COLO829 (cell line): Measurements from ENCODE around the gene PIGN.

ENCODE experiments used
- DNase-seq: peaks from one replicate; pipeline ENCODE4 v3.0.0; 2012; ENCODE audit warnings: low spot score

The PIGN gene

DNA sequence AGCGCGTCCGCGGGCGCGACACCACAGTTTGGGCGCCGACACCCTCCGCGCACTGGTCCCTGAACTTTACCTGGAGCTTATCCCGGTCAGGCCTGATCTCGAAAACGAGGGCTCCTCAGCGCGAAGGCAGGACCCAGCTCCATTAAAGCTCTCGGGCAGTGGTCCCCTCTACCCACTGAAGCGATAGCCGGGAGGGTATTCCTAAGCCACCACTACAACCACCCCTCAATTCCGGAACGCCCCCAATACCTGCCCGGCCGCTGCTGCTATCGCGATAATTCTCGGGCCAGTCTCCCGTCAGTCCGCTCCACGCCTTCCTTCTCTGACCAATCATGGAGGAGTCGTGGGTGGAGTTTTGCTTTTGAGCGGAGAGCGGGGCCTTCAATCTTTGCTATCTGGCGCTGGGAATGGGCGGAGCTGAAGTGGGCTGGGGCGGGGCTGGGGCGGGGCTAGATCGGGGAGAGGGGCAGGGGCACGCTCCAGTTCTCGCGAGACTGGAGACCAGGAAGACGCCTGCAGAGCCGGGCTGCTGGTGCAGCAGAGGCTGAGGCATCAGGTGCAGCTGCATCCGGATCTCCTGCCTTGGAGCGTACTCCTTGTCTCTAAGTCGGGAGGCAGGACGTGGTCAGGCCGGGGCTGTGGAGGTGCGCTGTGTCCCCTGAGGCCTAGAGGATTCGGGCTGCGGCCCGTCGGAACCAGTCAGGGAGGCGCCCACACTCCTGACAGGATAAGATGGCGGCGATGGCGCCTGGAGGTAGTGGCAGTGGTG is at the start of gene PIGN, which contains the start of gene RELCH:
TSS of gene PIGN (minus strand) at position 283 of the 769 bp plus-strand sequence. CDS start 25,703 bp downstream, outside the sequence.
TSS of gene RELCH (plus strand) at position 482 of the 769 bp plus-strand sequence. CDS start at position 733, 251 bp downstream.
- peak; percentile 100 for DNase-seq

DNA sequence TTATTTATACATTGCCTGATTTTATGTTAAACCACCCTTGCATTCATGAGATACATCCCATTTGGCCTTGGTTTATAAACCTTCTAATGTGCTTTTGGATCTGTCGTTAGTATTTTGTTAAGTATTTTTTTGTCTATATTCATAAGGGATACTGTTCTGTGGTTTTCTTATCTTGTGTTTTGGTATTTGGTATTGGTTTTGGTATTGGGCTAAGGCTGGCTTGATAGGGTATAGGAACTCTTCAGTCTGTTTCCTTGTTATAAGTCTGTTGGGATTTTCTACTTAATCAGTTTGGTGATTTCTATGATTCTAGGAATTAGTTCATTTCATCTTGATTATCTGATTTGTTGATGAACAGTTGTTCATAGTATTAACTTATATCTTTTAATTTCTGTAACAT is 49.4 kb upstream of the PIGN start:
- no peak for DNase-seq

DNA sequence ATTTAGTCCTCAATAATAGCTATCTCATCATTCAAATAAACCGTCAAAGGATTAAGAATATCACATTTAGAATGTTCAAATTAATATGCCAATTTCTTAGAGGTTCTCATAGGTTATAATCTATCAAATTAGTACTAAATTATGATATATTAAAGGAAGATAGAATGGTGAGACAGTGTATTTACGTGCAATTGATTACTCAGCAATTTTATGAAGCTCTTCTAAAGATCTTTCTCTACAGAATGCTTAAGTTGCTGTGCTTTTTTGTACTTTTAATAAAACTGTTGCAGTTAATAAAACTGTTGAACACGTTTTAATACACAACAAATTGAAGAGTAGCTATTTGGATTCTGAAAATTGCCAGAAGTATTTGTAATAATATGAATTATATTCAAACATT is 39.2 kb upstream of the PIGN start:
- no peak for DNase-seq

DNA sequence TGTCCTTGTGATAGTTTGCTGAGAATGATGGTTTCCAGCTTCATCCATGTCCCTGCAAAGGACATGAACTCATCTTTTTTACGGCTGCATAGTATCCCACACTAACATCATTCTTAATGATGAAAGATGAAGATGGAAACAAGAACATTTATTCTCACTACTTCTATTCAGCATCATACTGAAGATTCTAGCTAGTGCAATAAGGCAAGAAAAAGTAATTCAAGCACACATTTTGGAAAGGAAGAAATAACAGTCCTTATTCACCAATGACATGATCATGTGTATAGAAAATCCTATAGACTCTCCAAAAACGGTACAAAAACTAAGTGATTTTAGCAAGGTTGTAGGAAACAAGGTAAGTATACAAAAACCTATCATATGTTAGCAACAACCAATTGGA is 37.4 kb upstream of the PIGN start:
- DNase-seq, result no peak

GRCh38 chr18:62214790-62215189 is 27.9 kb upstream of the PIGN start:
- no peak for DNase-seq

DNA sequence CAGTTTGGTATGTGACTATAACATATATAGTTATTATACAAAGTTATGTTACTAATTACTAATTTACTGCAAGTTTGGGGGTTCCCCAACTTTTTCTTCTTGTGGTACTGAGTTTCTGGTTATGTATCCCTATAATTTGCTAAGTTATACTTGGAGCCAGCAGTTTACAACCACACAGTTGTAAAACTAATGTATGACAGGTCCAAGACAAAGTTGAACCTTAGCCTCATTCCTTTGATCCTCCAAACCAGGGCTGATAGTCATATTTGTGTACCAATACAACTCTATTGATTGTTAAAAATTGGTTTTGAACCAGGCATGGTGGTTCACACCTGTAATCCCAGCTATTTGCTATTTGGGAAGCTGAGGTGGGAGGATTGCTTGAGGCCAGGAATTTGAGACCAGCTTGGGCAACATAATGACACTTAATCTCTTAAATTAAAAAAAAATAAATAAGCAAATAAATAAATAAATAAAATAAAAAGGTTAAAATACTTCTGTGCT is 24.5 kb upstream of the PIGN start:
- DNase-seq, result no peak

GRCh38 chr18:62210138-62210537 is 23.3 kb upstream of the PIGN start:
- no peak for DNase-seq

GRCh38 chr18:62209046-62209445 is 22.2 kb upstream of the PIGN start:
- no peak for DNase-seq

DNA sequence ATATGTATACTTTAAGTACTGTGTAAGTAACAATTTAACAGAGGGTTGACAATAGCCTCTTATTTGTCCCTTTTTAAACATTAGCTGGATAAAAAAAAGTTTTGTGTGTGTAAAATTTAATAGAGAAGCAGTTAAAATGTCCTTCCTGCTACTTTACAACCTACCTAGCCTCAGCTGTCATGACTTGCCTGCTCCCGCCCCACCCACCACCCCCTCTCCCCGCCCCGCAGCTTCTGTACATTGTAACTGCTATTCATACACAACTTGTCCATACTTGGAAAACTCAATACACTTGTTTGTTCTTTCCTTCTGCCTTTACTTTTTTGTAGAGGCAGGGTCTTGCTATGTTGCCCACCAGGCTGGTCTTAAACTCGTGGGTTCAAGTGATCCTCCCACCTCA is 19.7 kb upstream of the PIGN start:
- no peak for DNase-seq

- no peak for DNase-seq
Measured at GRCh38 chr18:62205824-62206223, 19.0 kb upstream of the PIGN start.

- no peak for DNase-seq
Measured at GRCh38 chr18:62201870-62202269, 15.0 kb upstream of the PIGN start.

- DNase-seq, result no peak
Measured at GRCh38 chr18:62200121-62200914, 13.5 kb upstream of the PIGN start.

GRCh38 chr18:62199629-62200028 is 12.8 kb upstream of the PIGN start:
- DNase-seq, result no peak

DNA sequence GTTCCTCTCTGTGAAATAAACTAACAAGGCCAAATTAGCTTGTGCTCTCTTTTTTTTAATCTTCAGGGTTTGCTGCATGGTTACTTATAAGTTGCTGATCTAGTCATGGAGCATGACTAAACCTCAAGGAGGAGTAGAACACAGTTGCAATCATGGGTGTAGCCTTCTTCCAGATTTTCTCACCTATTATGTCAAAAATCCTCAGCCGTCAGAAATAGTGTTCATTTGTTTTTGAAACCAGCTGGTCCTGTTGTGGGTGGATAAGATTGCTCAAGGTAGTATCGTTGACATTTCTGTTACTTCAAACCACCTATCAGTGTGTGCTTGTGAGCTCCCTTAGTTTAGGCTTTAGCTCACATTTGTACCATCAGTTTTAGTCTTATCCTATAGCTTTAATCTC is 11.4 kb upstream of the PIGN start:
- no peak for DNase-seq

DNA sequence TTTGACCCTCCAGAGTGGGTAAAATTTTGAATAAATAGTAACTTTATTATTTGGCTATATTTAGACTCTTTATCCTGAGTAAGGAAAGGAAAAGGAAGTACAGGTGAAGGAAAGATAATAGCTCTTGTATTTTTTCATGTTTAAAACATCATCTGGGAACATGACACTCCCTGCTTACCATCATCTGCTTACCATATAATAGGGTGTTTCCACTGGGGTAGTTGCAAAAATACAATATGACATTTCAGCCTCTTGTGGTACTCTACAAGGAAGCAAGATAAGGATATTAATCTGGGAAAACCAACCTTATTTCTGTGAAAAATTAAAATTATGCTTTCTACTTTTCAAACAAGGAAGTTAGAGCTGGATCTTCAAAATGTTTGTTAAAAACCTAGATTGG is 10.1 kb upstream of the PIGN start:
- DNase-seq, result no peak

- DNase-seq, result no peak
Measured at GRCh38 chr18:62196079-62196478, 9.2 kb upstream of the PIGN start.

DNA sequence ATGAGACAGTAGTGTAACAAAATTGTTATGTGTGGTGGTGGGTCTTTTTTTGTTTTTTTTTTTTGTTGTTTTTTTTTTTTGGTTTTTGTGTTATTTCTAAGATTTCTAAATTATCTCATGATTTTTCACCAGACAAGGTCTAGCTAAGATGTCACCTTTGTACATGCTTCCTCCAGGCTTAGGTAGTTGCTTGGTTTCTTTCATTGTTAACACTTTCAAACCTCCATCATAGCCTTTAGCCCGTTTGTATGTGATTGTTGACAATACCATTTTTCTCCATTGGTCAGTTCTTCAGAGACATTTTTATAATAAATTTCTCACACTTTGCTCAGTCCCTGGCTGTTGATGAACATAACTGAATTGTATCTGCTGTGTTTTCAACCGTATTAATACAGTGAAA is 2.4 kb upstream of the PIGN start:
- DNase-seq, result no peak

DNA sequence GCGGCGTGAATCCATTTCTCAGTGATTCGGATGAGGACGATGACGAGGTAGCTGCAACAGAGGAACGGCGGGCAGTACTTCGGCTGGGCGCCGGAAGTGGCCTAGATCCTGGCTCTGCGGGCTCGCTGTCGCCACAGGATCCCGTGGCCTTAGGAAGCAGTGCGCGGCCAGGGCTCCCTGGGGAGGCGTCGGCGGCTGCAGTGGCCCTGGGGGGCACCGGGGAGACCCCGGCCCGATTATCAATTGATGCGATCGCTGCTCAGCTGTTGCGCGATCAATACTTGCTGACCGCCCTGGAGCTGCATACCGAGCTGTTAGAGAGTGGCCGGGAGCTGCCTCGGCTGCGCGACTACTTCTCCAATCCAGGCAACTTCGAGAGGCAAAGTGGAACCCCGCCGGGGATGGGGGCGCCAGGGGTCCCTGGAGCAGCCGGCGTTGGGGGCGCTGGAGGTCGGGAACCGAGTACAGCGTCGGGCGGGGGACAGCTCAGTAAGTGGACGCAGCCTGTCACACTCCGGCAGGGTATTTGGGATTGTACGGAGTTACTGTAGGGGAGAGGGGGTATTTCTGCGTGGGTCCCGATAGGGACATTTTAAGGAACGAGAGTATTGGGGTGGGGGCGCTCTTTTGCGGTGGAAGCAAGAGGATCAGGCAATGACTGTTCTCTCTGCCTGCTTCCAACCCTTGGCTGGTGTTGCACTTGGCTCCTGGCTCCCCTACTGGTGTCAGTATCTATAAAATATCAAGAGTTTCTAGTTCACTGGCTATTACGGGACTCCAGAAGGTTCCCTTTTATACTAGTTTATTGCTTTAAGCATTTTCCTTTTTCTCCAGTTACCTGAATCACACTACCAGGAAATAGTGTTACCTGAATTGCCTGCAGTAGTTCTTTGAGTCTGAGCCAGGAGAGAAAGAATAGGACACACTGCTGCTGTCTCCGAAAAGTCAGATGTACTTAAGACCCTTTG is 971 bp upstream of the PIGN start:
- no peak for DNase-seq

DNA sequence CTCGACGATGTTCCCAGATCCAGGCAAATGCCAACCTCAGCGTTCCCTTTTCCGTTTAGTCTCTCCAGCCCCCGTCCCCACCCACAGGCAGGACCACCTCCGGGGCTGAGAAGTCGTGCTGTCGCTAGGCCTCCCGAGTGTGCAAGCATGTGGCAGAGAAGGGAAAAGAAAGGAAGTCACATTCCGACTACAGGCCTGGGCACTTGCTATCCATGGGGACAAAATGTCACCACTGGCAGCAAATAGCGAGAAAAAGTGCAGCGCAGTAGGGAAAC is 420 bp downstream of the PIGN start:
- no peak for DNase-seq

DNA sequence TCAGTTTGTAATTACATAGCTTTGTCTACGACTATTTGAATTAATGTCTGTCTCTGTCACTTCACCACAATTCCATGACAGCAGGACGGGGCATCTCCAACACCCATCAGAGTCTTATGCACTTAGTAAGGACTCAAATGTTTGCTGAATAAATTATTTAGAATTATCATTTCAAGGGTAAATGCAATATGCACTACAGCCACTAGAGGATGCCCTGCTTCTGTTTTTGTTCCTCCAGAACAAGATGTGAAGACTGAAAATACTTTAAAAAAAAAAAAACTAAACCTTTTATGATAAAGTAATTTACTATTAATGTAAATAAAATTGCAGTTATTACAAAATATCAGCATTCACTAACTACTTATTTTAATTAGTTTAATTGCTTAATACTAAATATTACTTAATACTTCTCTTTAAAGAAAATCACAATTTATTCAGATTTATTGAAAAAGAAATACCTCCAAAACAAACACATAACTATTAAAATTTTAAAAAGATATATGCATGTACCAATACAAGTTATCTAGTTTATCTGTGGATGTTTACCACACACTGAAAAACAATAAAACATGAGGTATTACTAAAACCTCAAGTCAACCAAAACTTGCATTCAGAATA is 3.2 kb downstream of the PIGN start:
- no peak for DNase-seq

DNA sequence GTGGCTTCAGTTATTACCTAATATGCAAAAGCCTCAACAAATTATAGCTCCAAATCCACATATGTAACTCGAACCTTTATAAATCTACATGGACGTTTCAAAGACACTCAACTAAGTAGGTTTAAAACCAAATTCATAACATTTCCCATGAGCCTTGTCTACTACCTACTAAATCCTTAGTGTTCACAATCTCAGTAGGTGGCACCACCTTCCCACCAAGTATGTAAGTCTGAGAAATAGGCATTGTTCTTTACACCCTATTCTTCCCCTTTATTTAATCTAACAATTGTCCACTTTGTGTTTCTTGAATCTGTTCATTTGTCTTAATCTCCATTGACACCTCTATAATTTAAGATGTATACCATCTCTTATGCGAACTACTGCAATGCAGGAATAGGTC is 4.6 kb downstream of the PIGN start:
- DNase-seq, result no peak

DNA sequence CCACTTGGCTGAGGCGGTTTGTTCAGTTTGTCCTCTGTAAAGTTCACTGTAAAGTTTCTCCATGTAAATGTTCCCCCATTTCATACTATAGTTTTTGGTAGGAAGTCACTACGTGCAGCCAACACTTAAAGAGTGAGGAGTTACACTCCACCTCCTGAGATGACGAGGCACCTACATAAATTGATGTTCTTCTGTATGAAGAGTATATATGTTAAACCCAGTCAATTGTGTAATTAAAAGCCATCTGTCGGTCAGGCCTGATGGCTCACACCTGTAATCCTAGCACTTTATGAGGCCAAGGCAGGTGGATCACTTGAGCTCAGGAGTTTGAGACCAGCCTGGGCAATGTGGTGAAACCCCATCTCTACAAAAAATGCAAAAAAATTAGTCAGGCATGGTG is 7.6 kb downstream of the PIGN start:
- DNase-seq, result no peak
